HG03558 (cell line): ENCODE measurements around the gene DHH.
"Not testable (repeated sequence)": the region's sequence is repeated elsewhere in the genome, so short reads cannot be mapped to it uniquely, and the experiment has no call there.

ENCODE experiments used
- ATAC-seq: cut with Tn5 transposase; IDR thresholded peaks from one replicate; pipeline ENCODE4 v1.9.1; 2021; ENCODE audit warnings: moderate number of reproducible peaks; ENCODE audit not compliant: unreplicated experiment; ENCODE audit errors: extremely low read depth

The DHH gene

GRCh38 chr12:49079793-49080192 lies 14.8 kb downstream of the DHH start:
- no peak for ATAC-seq

GRCh38 chr12:49070971-49071370 lies 23.6 kb downstream of the DHH start:
- ATAC-seq, result no peak

- peak; percentile 86 for ATAC-seq
Observed at GRCh38 chr12:49069507-49070346, 24.9 kb downstream of the DHH start, which contains the start of gene RHEBL1. TSS of gene RHEBL1 (minus strand) at chr12:49069979. CDS start at chr12:49069785, 194 bp downstream.

GRCh38 chr12:49068879-49069506 lies 25.6 kb downstream of the DHH start:
- no peak for ATAC-seq

GRCh38 chr12:49066120-49066519 lies 28.5 kb downstream of the DHH start:
- ATAC-seq, result no peak

GRCh38 chr12:49064767-49065152 lies 29.8 kb downstream of the DHH start:
- no peak for ATAC-seq

GRCh38 chr12:49061916-49062315 lies 32.7 kb downstream of the DHH start:
- ATAC-seq, result not testable (repeated sequence)

GRCh38 chr12:49061157-49061650 lies 33.4 kb downstream of the DHH start:
- no peak for ATAC-seq

- ATAC-seq, result no peak
Observed at GRCh38 chr12:49060237-49061156, 34.1 kb downstream of the DHH start, which contains the start of gene KMT2D. TSS of gene KMT2D (minus strand) at chr12:49060794. CDS start at chr12:49055324, 5,470 bp downstream.

GRCh38 chr12:49059299-49060171 lies 35.1 kb downstream of the DHH start:
- ATAC-seq, result no peak

- ATAC-seq, result no peak
Observed at GRCh38 chr12:49059045-49059298, 35.6 kb downstream of the DHH start.

- no peak for ATAC-seq
Observed at GRCh38 chr12:49058366-49059044, 36.1 kb downstream of the DHH start.

GRCh38 chr12:49057888-49058287 lies 36.7 kb downstream of the DHH start:
- no peak for ATAC-seq

GRCh38 chr12:49055978-49056754 lies 38.4 kb downstream of the DHH start:
- ATAC-seq, result no peak

GRCh38 chr12:49055092-49055491 lies 39.5 kb downstream of the DHH start:
- ATAC-seq, result no peak

- no peak for ATAC-seq
Observed at GRCh38 chr12:49054524-49054923, 40.1 kb downstream of the DHH start.

- ATAC-seq, result no peak
Observed at GRCh38 chr12:49054096-49054495, 40.5 kb downstream of the DHH start.

- ATAC-seq, result no peak
Observed at GRCh38 chr12:49052451-49053208, 42.0 kb downstream of the DHH start.
